ENCODE results near the gene IFNL3. TPM values are rescaled to one million over a fixed set of nuclear protein-coding genes. Genes with fewer than 3 reads are reported as not detected.

The IFNL3 gene
- polyA plus RNA-seq, 3 donors, result not detected

- H3K27ac Mint-ChIP-seq, result no peak overlapping the region
- Histone ChIP-seq H3K9ac (ENCODE audit: insufficient read depth, low read length, poor library complexity, severe bottlenecking) (no peak overlapping the region), H4K20me1 (ENCODE audit: insufficient read depth, low read length) (no peaks in the 10 kb centered on the region), H3K27ac (ENCODE audit: low read depth in 1 of 2, low read length in 2 of 2) (no peak overlapping the region), H2AFZ (ENCODE audit: insufficient read depth, low read depth, low read length, poor library complexity, severe bottlenecking) (no peak overlapping the region), H3K27me3 (ENCODE audit: control insufficient read depth in 2 of 2, insufficient read depth in 2 of 2, low read length in 2 of 2) (peaks cover 2 to 22% of the 10 kb centered on the region in 2 donors), H3K4me2 (replicated peaks; ENCODE audit: extremely low read depth, low read length, poor library complexity, severe bottlenecking) (no peak overlapping the region), H3K4me1 (ENCODE audit: control insufficient read depth in 1 of 2, insufficient read depth in 2 of 2, low read length in 2 of 2) (peaks cover 0 to 7% of the 10 kb centered on the region in 2 donors), H3K79me2 (ENCODE audit: insufficient read depth, low read length) (no peaks in the 10 kb centered on the region), H3K9me3 (replicated peaks in 1 of 2; ENCODE audit: control insufficient read depth in 1 of 2, insufficient read depth in 1 of 2, low read length in 2 of 2) (no peaks in the 10 kb centered on the region), H3K4me3 (replicated peaks in 1 of 3; ENCODE audit: low read depth in 2 of 3, low read length in 3 of 3) (no peak overlapping the region), H3K36me3 (replicated peaks in 1 of 2; ENCODE audit: control insufficient read depth in 1 of 2, insufficient read depth in 2 of 2, low read length in 2 of 2) (no peaks in the 10 kb centered on the region)
- peaks cover 0 to 11% (median 1%) of the 10 kb centered on the region in 7 donors for H3K9me3 Mint-ChIP-seq
- H3K4me3 Mint-ChIP-seq, result no peak overlapping the region
- TF ChIP-seq CTCF (IDR thresholded peaks at IDR 0.05), result no peak
- 8% methylated on average over 2 of the region's 3 CpGs for WGBS (ENCODE audit: insufficient coverage)
- H3K27me3 Mint-ChIP-seq (ENCODE audit: low read depth in 3 of 3), result peaks cover 27 to 28% (median 28%) of the 10 kb centered on the region in 3 donors
- intact Hi-C loops (cut with micrococcal nuclease), result no loop called here
- H3K4me1 Mint-ChIP-seq, result peaks cover 4% of the 10 kb centered on the region
- no peak for DNase-seq
- no peaks in the 10 kb centered on the region for H3K36me3 Mint-ChIP-seq
Observed at GRCh38 chr19:39251846-39252245, 7.0 kb upstream of the IFNL3 start.

- no peak overlapping the region for H3K27ac ChIP-seq (ENCODE audit: low read depth in 1 of 2, low read length in 2 of 2)
- no peaks in the 10 kb centered on the region for H4K20me1 ChIP-seq (ENCODE audit: insufficient read depth, low read length)
- peaks cover 23 to 31% (median 29%) of the 10 kb centered on the region in 3 donors for H3K27me3 Mint-ChIP-seq (ENCODE audit: low read depth in 3 of 3)
- H3K27me3 ChIP-seq (ENCODE audit: control insufficient read depth in 2 of 2, insufficient read depth in 2 of 2, low read length in 2 of 2), result peaks cover 2 to 24% of the 10 kb centered on the region in 2 donors
- no peaks in the 10 kb centered on the region for H3K9me3 ChIP-seq (replicated peaks in 1 of 2; ENCODE audit: control insufficient read depth in 1 of 2, insufficient read depth in 1 of 2, low read length in 2 of 2)
- H3K4me3 Mint-ChIP-seq, result no peak overlapping the region
- H3K9ac ChIP-seq (ENCODE audit: insufficient read depth, low read length, poor library complexity, severe bottlenecking), result no peak overlapping the region
- peaks cover 0 to 7% of the 10 kb centered on the region in 2 donors for H3K4me1 ChIP-seq (ENCODE audit: control insufficient read depth in 1 of 2, insufficient read depth in 2 of 2, low read length in 2 of 2)
- H3K9me3 Mint-ChIP-seq, result peaks cover 0 to 4% (median 2%) of the 10 kb centered on the region in 7 donors
- H3K4me2 ChIP-seq (replicated peaks; ENCODE audit: extremely low read depth, low read length, poor library complexity, severe bottlenecking), result no peak overlapping the region
- no peaks in the 10 kb centered on the region for H3K79me2 ChIP-seq (ENCODE audit: insufficient read depth, low read length)
- no peak for TF ChIP-seq CTCF (IDR thresholded peaks at IDR 0.05)
- no peak overlapping the region for H3K4me3 ChIP-seq (replicated peaks in 1 of 3; ENCODE audit: low read depth in 2 of 3, low read length in 3 of 3)
- DNase-seq, result no peak
- H3K36me3 ChIP-seq (replicated peaks in 1 of 2; ENCODE audit: control insufficient read depth in 1 of 2, insufficient read depth in 2 of 2, low read length in 2 of 2), result no peaks in the 10 kb centered on the region
- whole genome bisulfite sequencing (ENCODE audit: insufficient coverage), result no CpG with 5 or more reads among the region's 5 CpGs
- no peaks in the 10 kb centered on the region for H3K36me3 Mint-ChIP-seq
- peaks cover 4% of the 10 kb centered on the region for H3K4me1 Mint-ChIP-seq
- H3K27ac Mint-ChIP-seq, result no peak overlapping the region
- H2AFZ ChIP-seq (ENCODE audit: insufficient read depth, low read depth, low read length, poor library complexity, severe bottlenecking), result no peak overlapping the region
- intact Hi-C loops (cut with micrococcal nuclease), result no loop called here
Observed at GRCh38 chr19:39251081-39251480, 6.3 kb upstream of the IFNL3 start.

All from CD14-positive monocyte (primary cell).